MM.1S (cell line): Measurements from ENCODE around the gene NDFIP1.

ENCODE experiments used
- DNase-seq: peaks from one replicate; pipeline ENCODE4 v3.0.0-alpha.2; 2015
- H2AFZ ChIP-seq: fragments of 300-600 bp; sonication (generic); 2 replicates; pipeline ENCODE4 v1.6.0; 2016; ENCODE audit warnings: antibody characterized with exemption, low read length
- H3F3A ChIP-seq: fragments of 300-600 bp; sonication (generic); 2 replicates; pipeline ENCODE4 v1.6.1; 2016; ENCODE audit warnings: mild to moderate bottlenecking, antibody characterized with exemption, low read length, moderate library complexity, mixed read lengths; ENCODE audit not compliant: insufficient read depth
- H3K27ac ChIP-seq: fragments of 300-600 bp; sonication (generic); 2 replicates; pipeline ENCODE4 v1.5.1; 2016; ENCODE audit warnings: mild to moderate bottlenecking, low read length
- H3K27me3 ChIP-seq: fragments of 300-600 bp; sonication (generic); replicated peaks from 2 replicates; pipeline ENCODE4 v1.6.0; 2016; ENCODE audit warnings: low read length; ENCODE audit not compliant: insufficient read depth
- H3K36me3 ChIP-seq: fragments of 300-600 bp; sonication (generic); replicated peaks from 2 replicates; pipeline ENCODE4 v1.6.1; 2016; ENCODE audit warnings: mild to moderate bottlenecking, low read length, mixed read lengths; ENCODE audit not compliant: insufficient read depth
- H3K4me1 ChIP-seq: fragments of 300-600 bp; sonication (generic); 2 replicates; pipeline ENCODE4 v1.6.1; 2016; ENCODE audit warnings: low read length, mixed read lengths
- H3K4me2 ChIP-seq: fragments of 300-600 bp; sonication (generic); 2 replicates; pipeline ENCODE4 v1.6.0; 2016; ENCODE audit warnings: low read depth, low read length
- H3K4me3 ChIP-seq: fragments of 300-600 bp; sonication (generic); 2 replicates; pipeline ENCODE4 v1.5.1; 2016; ENCODE audit warnings: low read length, mixed read lengths
- H3K79me2 ChIP-seq: fragments of 300-600 bp; sonication (generic); 2 replicates; pipeline ENCODE4 v1.6.1; 2016; ENCODE audit warnings: mixed run types, low read length, mixed read lengths
- H3K9ac ChIP-seq: fragments of 300-600 bp; sonication (generic); 2 replicates; pipeline ENCODE4 v1.6.1; 2016; ENCODE audit warnings: low read length, mixed read lengths
- H3K9me2 ChIP-seq: fragments of 300-600 bp; sonication (generic); replicated peaks from 2 replicates; pipeline ENCODE4 v1.6.1; 2016; ENCODE audit warnings: mild to moderate bottlenecking, low read length, mixed read lengths; ENCODE audit not compliant: insufficient read depth
- H3K9me3 ChIP-seq: fragments of 300-600 bp; sonication (generic); replicated peaks from 2 replicates; pipeline ENCODE4 v1.6.1; 2016; ENCODE audit warnings: mild to moderate bottlenecking, low read length, mixed read lengths; ENCODE audit not compliant: insufficient read depth
- H4K20me1 ChIP-seq: fragments of 300-600 bp; sonication (generic); 2 replicates; pipeline ENCODE4 v1.6.1; 2016; ENCODE audit warnings: mild to moderate bottlenecking, low read length, moderate library complexity, mixed read lengths; ENCODE audit not compliant: insufficient read depth
- EZH2 ChIP-seq: fragments of 300-600 bp; sonication (generic); optimal IDR thresholded peaks from 2 replicates; pipeline ENCODE3; 2017; ENCODE audit warnings: low read depth, mild to moderate bottlenecking, antibody characterized with exemption, low read length, mixed read lengths
- EZH2phosphoT487 ChIP-seq: fragments of 300-600 bp; sonication (generic); IDR thresholded peaks from 2 replicates; pipeline ENCODE4 v1.6.1; 2018; ENCODE audit warnings: antibody characterized with exemption, low read length
- TF ChIP-seq, protein P1 (sequence below): fragments of 300-600 bp; sonication (generic); IDR thresholded peaks from 2 replicates; pipeline ENCODE4 v1.5.1; 2016; ENCODE audit warnings: antibody characterized with exemption, low read length, mixed read lengths

The NDFIP1 gene

DNA sequence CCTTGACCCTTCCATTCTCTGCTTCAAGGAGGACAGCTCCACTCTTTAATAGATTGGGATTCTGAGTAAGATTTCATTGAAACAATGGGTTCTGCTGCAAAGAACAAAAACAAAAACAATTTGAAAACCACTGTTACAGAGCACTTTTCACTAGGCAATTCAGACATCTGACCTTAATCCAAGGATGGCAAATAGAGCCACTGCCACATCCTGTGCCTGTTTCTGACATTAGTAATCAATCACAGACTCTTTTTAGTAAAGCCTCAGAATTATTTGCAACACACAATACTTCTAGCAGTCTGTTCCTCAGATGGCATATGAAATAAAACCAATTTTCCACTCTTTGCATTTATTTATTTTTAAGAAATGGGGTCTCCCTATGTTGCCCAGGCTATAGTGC is 37.8 kb upstream of the NDFIP1 start:
- no peaks in the 10 kb centered on the region for H3K4me1 ChIP-seq

GRCh38 chr5:142072488-142072887 is 36.1 kb upstream of the NDFIP1 start:
- no peak overlapping the region for H3K4me2 ChIP-seq

More for the DNA sequence above, 37.8 kb upstream of the NDFIP1 start:
- Histone ChIP-seq H3K79me2 (no peaks in the 10 kb centered on the region), H2AFZ (no peak overlapping the region), H4K20me1 (no peaks in the 10 kb centered on the region), H3F3A (no peaks in the 10 kb centered on the region), H3K4me2 (no peak overlapping the region), H3K9me2 (no peaks in the 10 kb centered on the region), H3K36me3 (no peaks in the 10 kb centered on the region), H3K27me3 (no peaks in the 10 kb centered on the region), H3K9ac (no peak overlapping the region), H3K9me3 (no peaks in the 10 kb centered on the region), H3K4me3 (no peak overlapping the region), H3K27ac (no peak overlapping the region)
- TF ChIP-seq EZH2phosphoT487 (no peak), EZH2 (no peak)
- TF ChIP-seq, protein P1, sequence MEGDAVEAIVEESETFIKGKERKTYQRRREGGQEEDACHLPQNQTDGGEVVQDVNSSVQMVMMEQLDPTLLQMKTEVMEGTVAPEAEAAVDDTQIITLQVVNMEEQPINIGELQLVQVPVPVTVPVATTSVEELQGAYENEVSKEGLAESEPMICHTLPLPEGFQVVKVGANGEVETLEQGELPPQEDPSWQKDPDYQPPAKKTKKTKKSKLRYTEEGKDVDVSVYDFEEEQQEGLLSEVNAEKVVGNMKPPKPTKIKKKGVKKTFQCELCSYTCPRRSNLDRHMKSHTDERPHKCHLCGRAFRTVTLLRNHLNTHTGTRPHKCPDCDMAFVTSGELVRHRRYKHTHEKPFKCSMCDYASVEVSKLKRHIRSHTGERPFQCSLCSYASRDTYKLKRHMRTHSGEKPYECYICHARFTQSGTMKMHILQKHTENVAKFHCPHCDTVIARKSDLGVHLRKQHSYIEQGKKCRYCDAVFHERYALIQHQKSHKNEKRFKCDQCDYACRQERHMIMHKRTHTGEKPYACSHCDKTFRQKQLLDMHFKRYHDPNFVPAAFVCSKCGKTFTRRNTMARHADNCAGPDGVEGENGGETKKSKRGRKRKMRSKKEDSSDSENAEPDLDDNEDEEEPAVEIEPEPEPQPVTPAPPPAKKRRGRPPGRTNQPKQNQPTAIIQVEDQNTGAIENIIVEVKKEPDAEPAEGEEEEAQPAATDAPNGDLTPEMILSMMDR: no peak
- no peak for DNase-seq

GRCh38 chr5:142073362-142073988 is 35.1 kb upstream of the NDFIP1 start:
- H3K79me2 ChIP-seq: no peaks in the 10 kb centered on the region
- H3K9me3 ChIP-seq: no peaks in the 10 kb centered on the region
- H4K20me1 ChIP-seq: no peaks in the 10 kb centered on the region
- H3K27ac ChIP-seq: no peak overlapping the region
- no peaks in the 10 kb centered on the region for H3F3A ChIP-seq
- no peaks in the 10 kb centered on the region for H3K4me1 ChIP-seq
- no peaks in the 10 kb centered on the region for H3K36me3 ChIP-seq
- no peak overlapping the region for H3K4me2 ChIP-seq
- H3K27me3 ChIP-seq: no peaks in the 10 kb centered on the region
- no peaks in the 10 kb centered on the region for H3K9me2 ChIP-seq
- H3K4me3 ChIP-seq: no peak overlapping the region
- no peak for DNase-seq
- TF ChIP-seq EZH2 (no peak), EZH2phosphoT487 (no peak)
- TF ChIP-seq, protein P1: no peak
- H2AFZ ChIP-seq: no peak overlapping the region
- H3K9ac ChIP-seq: no peak overlapping the region

More at GRCh38 chr5:142072488-142072887, 36.1 kb upstream of the NDFIP1 start:
- Histone ChIP-seq H3K4me1 (no peaks in the 10 kb centered on the region), H3K27ac (no peak overlapping the region), H2AFZ (no peak overlapping the region), H3K79me2 (no peaks in the 10 kb centered on the region), H3K9me2 (no peaks in the 10 kb centered on the region), H3F3A (no peaks in the 10 kb centered on the region), H3K9me3 (no peaks in the 10 kb centered on the region), H3K36me3 (no peaks in the 10 kb centered on the region), H4K20me1 (no peaks in the 10 kb centered on the region), H3K9ac (no peak overlapping the region), H3K27me3 (no peaks in the 10 kb centered on the region), H3K4me3 (no peak overlapping the region)
- TF ChIP-seq EZH2phosphoT487 (no peak), EZH2 (no peak)
- TF ChIP-seq, protein P1: no peak
- DNase-seq: no peak
